ENCODE measurements around the gene TRERF1.

The TRERF1 gene

GRCh38 chr6:42424906-42425474 is 26.7 kb downstream of the TRERF1 start:
- DNase-seq = no peak

- no peak for DNase-seq
Measured at GRCh38 chr6:42423244-42423643, 28.5 kb downstream of the TRERF1 start.

- no peak for DNase-seq
Measured at GRCh38 chr6:42420741-42421140, 31.0 kb downstream of the TRERF1 start.

GRCh38 chr6:42419490-42420280 is 32.0 kb downstream of the TRERF1 start:
- no peak for DNase-seq

DNA sequence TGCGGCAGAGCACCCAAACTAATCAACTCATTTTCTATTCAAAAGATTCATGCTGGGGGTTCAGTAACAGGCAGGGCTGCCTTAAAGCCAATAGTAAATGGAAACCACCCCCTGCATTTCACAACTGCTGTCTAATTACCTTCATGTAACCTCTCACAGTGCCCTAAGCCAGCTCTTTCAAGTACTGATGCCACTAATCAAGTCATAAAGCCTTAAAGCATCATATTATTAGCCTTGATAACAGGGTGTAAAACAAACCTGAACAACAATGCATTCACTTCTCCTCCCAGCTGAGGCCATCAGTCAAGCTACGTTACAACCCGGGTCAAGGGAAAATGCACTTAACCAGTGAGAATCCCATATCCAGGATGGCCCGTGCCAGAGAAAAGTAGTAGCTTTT is 33.0 kb downstream of the TRERF1 start:
- no peak for DNase-seq

GRCh38 chr6:42417641-42418112 is 34.0 kb downstream of the TRERF1 start:
- DNase-seq = no peak

GRCh38 chr6:42411406-42411805 is 40.3 kb downstream of the TRERF1 start:
- no peak for DNase-seq

GRCh38 chr6:42410861-42411260 is 40.9 kb downstream of the TRERF1 start:
- no peak for DNase-seq

DNA sequence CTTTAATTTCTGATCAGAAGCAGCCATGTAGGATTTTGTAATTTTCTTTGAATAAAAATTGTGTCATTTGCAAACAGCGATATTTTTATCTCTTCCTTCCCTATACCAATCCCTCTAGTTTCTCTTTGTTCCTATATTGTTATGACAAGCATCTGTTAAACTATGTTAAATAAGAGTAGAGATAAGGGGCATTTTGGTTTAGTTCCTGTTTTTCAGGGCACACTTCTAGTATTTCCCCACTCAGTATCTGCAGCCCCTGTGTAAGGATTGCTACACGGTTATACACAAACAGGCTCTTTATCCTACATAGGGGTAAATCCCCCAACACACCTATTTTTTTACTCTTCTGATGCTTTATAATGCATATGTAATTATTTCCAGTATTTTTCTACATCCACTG is 42.1 kb downstream of the TRERF1 start:
- DNase-seq = no peak

DNA sequence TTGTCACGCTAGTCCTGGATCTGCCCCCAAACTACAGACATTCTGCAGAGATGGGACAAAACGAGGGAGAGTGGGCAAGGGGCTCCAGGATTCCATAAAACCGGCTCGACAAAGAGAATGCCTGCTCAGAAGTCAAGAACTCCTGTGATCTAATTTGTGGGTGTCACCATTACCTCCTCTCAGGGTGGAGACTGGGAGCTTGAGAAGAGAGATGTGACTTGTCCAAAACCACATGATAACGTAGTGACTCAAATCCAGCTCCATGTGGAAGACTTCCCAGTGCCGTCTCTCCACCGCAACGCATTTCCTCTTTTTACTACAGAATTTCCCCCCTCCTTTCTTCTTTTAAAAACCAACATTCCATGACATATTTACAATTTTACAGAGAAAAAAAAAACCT is 44.3 kb downstream of the TRERF1 start:
- DNase-seq = no peak

- DNase-seq = no peak
Measured at GRCh38 chr6:42406306-42407280, 45.1 kb downstream of the TRERF1 start.

DNA sequence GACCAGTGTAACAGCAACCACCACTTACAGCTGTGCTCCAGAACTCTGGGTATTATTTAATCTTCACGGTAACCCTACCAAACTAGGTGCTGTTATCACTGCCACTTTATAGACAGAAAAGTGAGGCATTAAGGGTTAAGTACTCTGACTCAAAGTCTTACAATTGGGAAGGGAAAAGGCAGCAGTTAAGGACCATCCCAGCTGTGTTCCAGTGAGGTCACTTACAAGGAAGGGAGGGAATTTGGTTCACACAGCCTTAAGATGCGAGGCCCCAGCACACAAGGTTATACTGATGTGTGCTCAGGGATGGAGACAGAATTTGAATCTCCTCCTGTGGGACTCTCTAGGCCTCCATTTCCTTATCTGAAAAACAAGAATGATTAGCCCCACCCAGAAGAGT is 46.7 kb downstream of the TRERF1 start:
- DNase-seq = no peak

GRCh38 chr6:42404484-42404883 is 47.2 kb downstream of the TRERF1 start:
- DNase-seq = no peak

GRCh38 chr6:42403831-42404230 is 47.9 kb downstream of the TRERF1 start:
- no peak for DNase-seq

- no peak for DNase-seq
Measured at GRCh38 chr6:42403421-42403820, 48.3 kb downstream of the TRERF1 start.

GRCh38 chr6:42402184-42402583 is 49.5 kb downstream of the TRERF1 start:
- no peak for DNase-seq

- no peak for DNase-seq
Measured at GRCh38 chr6:42401613-42401951, 50.1 kb downstream of the TRERF1 start.

GRCh38 chr6:42400886-42401612 is 50.7 kb downstream of the TRERF1 start:
- DNase-seq = no peak

- DNase-seq = no peak
Measured at GRCh38 chr6:42400061-42400760, 51.5 kb downstream of the TRERF1 start.

- no peak for DNase-seq
Measured at GRCh38 chr6:42396720-42397119, 55.0 kb downstream of the TRERF1 start.

DNA sequence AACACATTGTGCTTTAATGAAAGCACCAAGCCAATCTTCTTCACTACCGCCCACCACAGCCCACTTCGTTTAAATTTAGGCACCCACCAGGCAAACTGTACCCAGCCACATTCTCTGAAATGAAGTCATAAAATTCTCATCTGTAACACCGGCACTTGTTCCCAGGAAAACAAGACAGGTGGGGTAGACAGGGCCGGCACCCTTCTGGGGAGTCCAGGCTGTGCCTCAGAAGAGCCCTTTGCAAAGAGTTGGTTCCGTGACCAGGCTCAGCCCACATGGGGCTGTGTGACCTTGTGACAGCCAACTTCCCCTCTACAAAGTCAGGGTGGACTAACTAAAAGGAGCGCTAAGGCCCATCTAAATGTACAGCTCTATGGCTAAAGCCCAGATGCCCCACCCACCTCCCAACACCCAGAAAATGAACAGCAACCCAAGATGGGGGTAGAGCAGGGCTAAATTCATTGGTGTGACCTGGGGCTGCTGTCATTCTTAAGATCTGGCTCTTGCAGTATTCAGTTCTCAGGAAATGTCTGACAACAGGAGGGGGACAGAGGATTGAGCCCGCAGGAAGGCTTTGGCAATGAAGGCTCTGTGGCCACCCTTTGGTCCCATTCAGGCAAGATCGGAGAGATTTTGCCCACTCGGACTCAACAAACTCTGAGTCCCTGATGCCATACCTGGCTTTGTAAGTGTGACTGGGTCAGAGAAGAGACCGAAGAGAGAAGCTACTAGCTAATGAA is 56.7 kb downstream of the TRERF1 start:
- no peak for DNase-seq

All from GOT3 (cell line).